Left lung (tissue), 10 donors: ENCODE data around the gene PSMG2. TPM values are rescaled to one million over a fixed set of nuclear protein-coding genes. Genes with fewer than 3 reads are reported as not detected.

Source experiments
- ATAC-seq: fragments of 200-7000 bp; cut with Tn5 transposase; one replicate; pipeline ENCODE4 v1.9.1; 2020; ENCODE audit warnings: moderate library complexity
- DNase-seq, 4 donors: peaks; one replicate each; pipeline ENCODE4 v3.0.0-alpha.2; 2013 to 2020
- H3K27ac ChIP-seq, 2 donors: fragments of 200-600 bp; sonication (generic) in 1 of 2; one replicate each; pipeline versions ENCODE4 v1.5.0 to v1.8.0; 2020 to 2021
- H3K27me3 ChIP-seq, 2 donors: fragments of 200-600 bp; sonication (generic) in 1 of 2; one replicate each; pipeline versions ENCODE4 v1.5.0 to v1.8.0; 2020 to 2021
- H3K36me3 ChIP-seq, 2 donors: fragments of 200-600 bp; sonication (generic) in 1 of 2; one replicate each; pipeline versions ENCODE4 v1.5.0 to v1.8.0; 2020 to 2021
- H3K4me1 ChIP-seq, 2 donors: fragments of 200-600 bp; one replicate each; pipeline ENCODE4 v1.8.0; 2021
- H3K4me3 ChIP-seq, 2 donors: fragments of 200-600 bp; sonication (generic) in 1 of 2; one replicate each; pipeline versions ENCODE4 v1.5.0 to v1.8.0; 2020 to 2021; ENCODE audit warnings: mild to moderate bottlenecking in 1 of 2
- H3K9me3 ChIP-seq, 2 donors: fragments of 200-600 bp; sonication (generic) in 1 of 2; one replicate each; pipeline versions ENCODE4 v1.5.0 to v1.8.0; 2020 to 2021
- intact Hi-C, 2 donors: fragments of 100-400 bp; cut with DNase I; formaldehyde crosslinking; loops; one replicate each; pipeline versions ENCODE4 v1.11.2 to v1.14.2; 2022
- polyA plus RNA-seq, 6 donors: library from polyadenylated mRNA; unstranded; fragments of 120-200 nt; gene quantifications; one replicate each; pipeline ENCODE4 v1.2.1, GENCODE V29; 2013; ENCODE audit not compliant: insufficient read length in 6 of 6
- total RNA-seq, 2 donors: library from RNA; stranded (reverse); fragmentation: NEBNext Ultra II Directional; extraction: Animal tissue kit (Norgen Biotek cat#: 25700); gene quantifications; one replicate each; pipeline ENCODE4 v1.2.1, GENCODE V29; 2021
- TF ChIP-seq, protein P1 (sequence below), 2 donors: fragments of 200-600 bp; sonication (generic) in 1 of 2; IDR thresholded peaks; one replicate each; pipeline versions ENCODE4 v1.5.0 to v1.8.0; 2021; ENCODE audit warnings: antibody characterized with exemption in 2 of 2
- donor health status: DM: no; HTN: yes; CAD: no.
- donor health status: DM: no; HTN: no; CAD: no.

PSMG2 gene
- total and polyA plus RNA-seq, 8 donors = 63.0 to 78.2 (median 71.4) TPM

DNA sequence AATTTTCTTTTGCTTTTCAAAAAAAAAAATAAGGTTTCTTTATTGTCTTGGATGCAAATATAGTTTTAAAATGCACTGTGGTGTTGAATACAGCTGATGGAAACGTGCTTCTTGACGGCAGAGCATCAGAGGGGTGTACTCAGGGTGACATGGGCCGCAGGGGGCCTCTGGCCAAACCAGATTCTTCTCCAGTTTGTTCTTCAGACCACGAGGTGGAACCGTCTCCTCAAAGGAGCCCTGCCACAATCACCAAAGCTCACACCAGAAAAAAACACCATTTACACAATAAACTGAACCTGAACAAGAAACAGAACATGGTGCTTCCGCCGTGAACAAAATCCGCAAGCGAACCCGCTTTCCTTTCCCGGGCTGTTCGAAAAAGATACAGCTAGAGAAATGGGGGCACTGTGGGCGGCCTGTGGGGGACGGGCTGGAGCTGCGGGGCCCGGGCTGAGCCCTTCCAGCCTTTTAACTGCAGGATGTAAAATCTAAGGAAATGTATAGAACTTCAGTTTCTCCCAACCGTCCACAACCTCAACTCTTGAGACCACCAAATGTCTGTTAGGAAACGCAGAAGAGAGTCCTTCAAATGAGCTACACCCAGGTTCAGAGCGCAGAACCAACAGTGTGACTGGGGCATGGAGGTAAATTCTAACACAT is 34.5 kb downstream of the PSMG2 start:
- no peaks in the 10 kb centered on the region for H3K4me1 ChIP-seq
- no peak overlapping the region for H3K27ac ChIP-seq
- no peaks in the 10 kb centered on the region for H3K36me3 ChIP-seq
- no peak overlapping the region for H3K4me3 ChIP-seq
- no peaks in the 10 kb centered on the region for H3K27me3 ChIP-seq
- DNase-seq (no peak), ATAC-seq (no peak)
- TF ChIP-seq, protein P1, sequence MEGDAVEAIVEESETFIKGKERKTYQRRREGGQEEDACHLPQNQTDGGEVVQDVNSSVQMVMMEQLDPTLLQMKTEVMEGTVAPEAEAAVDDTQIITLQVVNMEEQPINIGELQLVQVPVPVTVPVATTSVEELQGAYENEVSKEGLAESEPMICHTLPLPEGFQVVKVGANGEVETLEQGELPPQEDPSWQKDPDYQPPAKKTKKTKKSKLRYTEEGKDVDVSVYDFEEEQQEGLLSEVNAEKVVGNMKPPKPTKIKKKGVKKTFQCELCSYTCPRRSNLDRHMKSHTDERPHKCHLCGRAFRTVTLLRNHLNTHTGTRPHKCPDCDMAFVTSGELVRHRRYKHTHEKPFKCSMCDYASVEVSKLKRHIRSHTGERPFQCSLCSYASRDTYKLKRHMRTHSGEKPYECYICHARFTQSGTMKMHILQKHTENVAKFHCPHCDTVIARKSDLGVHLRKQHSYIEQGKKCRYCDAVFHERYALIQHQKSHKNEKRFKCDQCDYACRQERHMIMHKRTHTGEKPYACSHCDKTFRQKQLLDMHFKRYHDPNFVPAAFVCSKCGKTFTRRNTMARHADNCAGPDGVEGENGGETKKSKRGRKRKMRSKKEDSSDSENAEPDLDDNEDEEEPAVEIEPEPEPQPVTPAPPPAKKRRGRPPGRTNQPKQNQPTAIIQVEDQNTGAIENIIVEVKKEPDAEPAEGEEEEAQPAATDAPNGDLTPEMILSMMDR (IDR thresholded peaks at IDR 0.05) = no peak
- H3K9me3 ChIP-seq = no peaks in the 10 kb centered on the region
- intact Hi-C loops = no loop called here

DNA sequence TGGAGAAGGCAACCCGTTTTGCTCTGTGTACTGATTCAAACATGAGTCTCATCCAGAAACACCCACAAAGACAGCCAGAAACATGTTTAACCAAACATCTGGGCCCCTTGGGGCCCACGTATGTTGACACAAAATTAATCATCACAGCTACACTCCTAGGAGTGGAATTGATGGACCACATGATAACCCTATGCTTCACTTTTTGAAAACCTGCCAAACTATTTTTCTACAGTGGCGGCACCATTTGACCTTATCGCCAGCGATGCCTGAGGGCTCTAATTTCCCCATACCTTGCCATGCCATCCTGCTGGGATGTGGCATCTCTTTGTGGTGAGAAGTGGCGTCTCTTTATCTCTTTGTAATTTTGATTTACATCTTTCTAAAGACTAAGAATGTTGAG is 38.5 kb downstream of the PSMG2 start:
- no peaks in the 10 kb centered on the region for H3K27me3 ChIP-seq
- H3K27ac ChIP-seq = no peak overlapping the region
- DNase-seq (no peak), ATAC-seq (no peak)
- TF ChIP-seq, protein P1 (IDR thresholded peaks at IDR 0.05) = no peak
- no peaks in the 10 kb centered on the region for H3K4me1 ChIP-seq
- H3K36me3 ChIP-seq = no peaks in the 10 kb centered on the region
- no peaks in the 10 kb centered on the region for H3K9me3 ChIP-seq
- no peak overlapping the region for H3K4me3 ChIP-seq
- intact Hi-C loops = loop anchor here in 1 of 2 donors (10.0 kb wide), 1 partner anchor 153 kb away; no protein-coding TSS in a partner anchor

DNA sequence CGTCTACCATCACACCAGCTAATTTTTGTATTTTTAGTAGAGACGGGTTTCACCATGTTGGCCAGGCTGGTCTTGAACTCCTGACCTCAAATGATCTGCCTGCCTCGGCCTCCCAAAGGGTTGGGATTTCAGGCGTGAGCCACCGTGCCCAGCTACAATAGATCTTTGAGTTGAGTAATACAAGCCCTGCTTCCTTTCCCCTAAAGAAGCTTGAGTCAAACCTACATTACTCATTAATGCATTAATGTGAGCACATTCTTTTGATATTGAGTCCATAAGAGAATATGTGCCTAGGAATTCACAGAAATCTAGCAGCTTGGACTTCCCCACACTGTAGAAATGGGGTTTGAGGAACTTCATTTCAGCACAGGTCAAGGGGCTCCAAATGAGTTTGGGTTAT is 39.6 kb downstream of the PSMG2 start:
- TF ChIP-seq, protein P1 (IDR thresholded peaks at IDR 0.05) = no peak
- Histone ChIP-seq H3K27me3 (no peaks in the 10 kb centered on the region), H3K27ac (no peak overlapping the region), H3K9me3 (no peaks in the 10 kb centered on the region), H3K4me3 (no peak overlapping the region), H3K36me3 (no peaks in the 10 kb centered on the region), H3K4me1 (no peaks in the 10 kb centered on the region)
- intact Hi-C loops = loop anchor here in 1 of 2 donors (10.0 kb wide), 1 partner anchor 152 kb away; no protein-coding TSS in a partner anchor
- DNase-seq (no peak), ATAC-seq (no peak)

DNA sequence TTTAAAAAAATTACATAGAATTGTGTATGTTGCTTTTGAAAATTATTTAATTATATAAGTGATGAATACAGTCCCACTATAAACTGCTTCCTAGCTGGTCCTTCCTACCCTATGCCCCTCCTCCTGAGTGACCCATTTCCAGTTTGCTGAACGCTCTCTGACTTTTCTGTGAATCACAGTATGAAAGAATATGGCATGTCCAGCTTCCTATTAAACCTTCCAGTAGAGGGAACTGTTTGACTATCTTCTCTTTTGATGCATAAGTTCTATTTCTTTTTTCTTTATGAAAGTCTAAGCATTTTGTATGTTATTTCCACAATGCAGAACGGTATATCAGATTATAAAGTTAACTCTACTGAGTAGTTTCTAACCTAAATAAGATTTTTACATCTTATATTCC is 41.3 kb downstream of the PSMG2 start:
- Histone ChIP-seq H3K4me1 (no peaks in the 10 kb centered on the region), H3K4me3 (no peak overlapping the region), H3K9me3 (no peaks in the 10 kb centered on the region), H3K27me3 (no peaks in the 10 kb centered on the region), H3K27ac (no peak overlapping the region), H3K36me3 (no peaks in the 10 kb centered on the region)
- TF ChIP-seq, protein P1 (IDR thresholded peaks at IDR 0.05) = peak; percentile 53 to 62
- peak; percentile 79 for ATAC-seq
- intact Hi-C loops = loop anchor here in 1 of 2 donors (10.0 kb wide), 1 partner anchor 151 kb away; no protein-coding TSS in a partner anchor
- DNase-seq = peak in 2 of 4 donors; percentile 25 to 53

DNA sequence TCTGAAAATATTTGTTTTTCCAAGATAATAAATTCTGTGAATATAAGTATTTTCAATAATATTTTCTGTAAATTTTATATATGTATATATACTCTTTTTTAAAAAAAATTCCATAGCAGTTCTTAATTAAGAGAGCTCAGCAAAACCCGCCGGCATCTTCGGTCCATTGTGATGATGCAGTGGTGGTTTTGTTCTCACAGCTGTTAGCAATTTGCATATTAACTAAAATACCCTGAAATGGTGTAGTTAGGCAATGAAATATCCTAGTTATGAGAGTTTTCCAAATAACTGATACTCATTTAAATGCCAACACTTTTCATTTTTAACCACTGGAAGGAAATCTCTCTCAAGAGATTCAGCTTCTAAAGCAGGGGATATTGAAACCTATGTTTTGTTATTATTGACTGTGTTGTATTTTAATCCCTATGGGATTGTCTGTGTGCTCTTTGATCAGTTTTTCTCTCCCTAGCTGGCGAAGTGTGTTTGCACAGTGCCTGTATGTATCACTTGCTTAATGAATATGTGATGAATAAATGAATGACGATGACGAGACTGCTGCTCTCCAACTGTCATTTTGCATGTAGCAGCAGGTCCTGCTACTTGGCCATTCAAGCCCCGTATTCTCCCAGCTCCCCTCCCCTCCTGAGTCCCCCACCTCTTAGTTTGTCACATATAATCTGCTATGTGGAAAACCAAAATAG is 42.4 kb downstream of the PSMG2 start:
- Histone ChIP-seq H3K4me1 (no peaks in the 10 kb centered on the region), H3K36me3 (no peaks in the 10 kb centered on the region), H3K27me3 (no peaks in the 10 kb centered on the region), H3K27ac (no peak overlapping the region), H3K9me3 (no peaks in the 10 kb centered on the region), H3K4me3 (no peak overlapping the region)
- ATAC-seq = no peak
- intact Hi-C loops = loop anchor here in 1 of 2 donors (5.0 to 10.0 kb wide), 2 partner anchors 150 to 187 kb away; no protein-coding TSS in a partner anchor
- DNase-seq = no peak
- TF ChIP-seq, protein P1 (IDR thresholded peaks at IDR 0.05) = no peak
